Neural progenitor cell (in vitro differentiated cells): ENCODE results near the gene NRCAM. TPM values are rescaled to one million over a fixed set of nuclear protein-coding genes. Genes with fewer than 3 reads are reported as not detected.

ENCODE experiments used
- DNase-seq: peaks from one replicate; pipeline ENCODE4 v3.0.0-alpha.2; 2016; ENCODE audit warnings: low spot score
- H2AFZ ChIP-seq: fragments of 200-600 bp; sonication (generic); replicated peaks from 2 replicates; pipeline ENCODE4 v1.6.1; 2016; ENCODE audit warnings: antibody characterized with exemption
- H3F3A ChIP-seq: fragments of 200-600 bp; sonication (generic); 2 replicates; pipeline ENCODE4 v1.6.1; 2016; ENCODE audit warnings: antibody characterized with exemption, low read depth
- H3K27ac ChIP-seq: fragments of 200-600 bp; sonication (generic); 2 replicates; pipeline ENCODE4 v1.5.1; 2016; ENCODE audit warnings: mild to moderate bottlenecking
- H3K27me3 ChIP-seq: fragments of 200-600 bp; sonication (generic); 2 replicates; pipeline ENCODE4 v1.6.1; 2016; ENCODE audit warnings: mild to moderate bottlenecking, moderate library complexity
- H3K36me3 ChIP-seq: fragments of 200-600 bp; sonication (generic); 2 replicates; pipeline ENCODE4 v1.5.1; 2016
- H3K4me1 ChIP-seq: fragments of 200-600 bp; sonication (generic); 2 replicates; pipeline ENCODE4 v1.6.1; 2016; ENCODE audit warnings: mixed run types
- H3K4me2 ChIP-seq: fragments of 200-600 bp; sonication (generic); 2 replicates; pipeline ENCODE4 v1.6.1; 2016
- H3K4me3 ChIP-seq: fragments of 200-600 bp; sonication (generic); 2 replicates; pipeline ENCODE4 v1.5.1; 2016
- H3K79me2 ChIP-seq: fragments of 200-600 bp; sonication (generic); 2 replicates; pipeline ENCODE4 v1.6.1; 2016; ENCODE audit warnings: low read depth
- H3K9ac ChIP-seq: fragments of 200-600 bp; sonication (generic); 2 replicates; pipeline ENCODE4 v1.6.1; 2016
- H3K9me3 ChIP-seq: fragments of 200-600 bp; sonication (generic); 2 replicates; pipeline ENCODE4 v1.5.1; 2016; ENCODE audit warnings: low read depth
- H4K20me1 ChIP-seq: fragments of 200-600 bp; sonication (generic); 2 replicates; pipeline ENCODE4 v1.6.1; 2016; ENCODE audit warnings: low read depth
- H3K27ac Mint-ChIP-seq: 3 replicates; pipeline ENCODE4 v1.8.0; 2021; ENCODE audit warnings: mixed read lengths
- H3K27me3 Mint-ChIP-seq: 2 replicates; pipeline ENCODE4 v1.8.0; 2022; ENCODE audit warnings: low read depth, mild to moderate bottlenecking, inconsistent platforms, moderate library complexity, mixed read lengths; ENCODE audit not compliant: insufficient read depth
- H3K36me3 Mint-ChIP-seq: 3 replicates; pipeline ENCODE4 v1.8.0; 2021; ENCODE audit warnings: mixed read lengths
- H3K4me1 Mint-ChIP-seq: 3 replicates; pipeline ENCODE4 v1.8.0; 2021; ENCODE audit warnings: mixed read lengths
- H3K4me3 Mint-ChIP-seq: 3 replicates; pipeline ENCODE4 v1.8.0; 2021; ENCODE audit warnings: mild to moderate bottlenecking, moderate library complexity, mixed read lengths
- H3K9me3 Mint-ChIP-seq: 3 replicates; pipeline ENCODE4 v1.8.0; 2020; ENCODE audit warnings: mixed read lengths
- CTCF ChIP-seq: fragments of 200-600 bp; sonication (generic); IDR thresholded peaks from 2 replicates; pipeline ENCODE4 v1.5.1; 2017; ENCODE audit warnings: antibody characterized with exemption, mild to moderate bottlenecking
- EZH2 ChIP-seq: fragments of 200-600 bp; sonication (generic); IDR thresholded peaks from 2 replicates; pipeline ENCODE4 v1.6.1; 2017; ENCODE audit warnings: antibody characterized with exemption, mild to moderate bottlenecking, moderate library complexity
- EZH2phosphoT487 ChIP-seq: fragments of 200-600 bp; sonication (generic); IDR thresholded peaks from 2 replicates; pipeline ENCODE4 v1.6.1; 2017; ENCODE audit warnings: antibody characterized with exemption
- total RNA-seq: library from RNA; depleted of rRNA; stranded (reverse); fragments of >200 nt; gene quantifications from 2 replicates; pipeline ENCODE4 v1.2.3, GENCODE V29; 2015; ENCODE audit warnings: low replicate concordance

NRCAM gene
- total RNA-seq, 1 donor from 2014 or later: 104 TPM

- peaks cover 76% of the 10 kb centered on the region for H3K4me1 ChIP-seq
- DNase-seq: peak; percentile 42
These were observed 164.3 kb downstream of the NRCAM start for GRCh38 chr7:108291791-108292440.

GRCh38 chr7:108291152-108291508 lies 165.1 kb downstream of the NRCAM start:
- Mint-ChIP-seq H3K4me1 (peaks cover 46% of the 10 kb centered on the region), H3K27ac (no peak overlapping the region), H3K9me3 (no peaks in the 10 kb centered on the region), H3K27me3 (no peaks in the 10 kb centered on the region), H3K36me3 (peaks cover 3% of the 10 kb centered on the region), H3K4me3 (no peak overlapping the region)
- H3K9me3 ChIP-seq: no peaks in the 10 kb centered on the region
- peaks cover 68% of the 10 kb centered on the region for H3K4me1 ChIP-seq
- no peak overlapping the region for H2AFZ ChIP-seq
- no peak overlapping the region for H3K9ac ChIP-seq
- H3K27ac ChIP-seq: peak overlapping the region; percentile 55
- no peaks in the 10 kb centered on the region for H3K36me3 ChIP-seq
- no peaks in the 10 kb centered on the region for H4K20me1 ChIP-seq
- peaks cover 32% of the 10 kb centered on the region for H3F3A ChIP-seq
- peaks cover 10% of the 10 kb centered on the region for H3K79me2 ChIP-seq
- no peaks in the 10 kb centered on the region for H3K27me3 ChIP-seq
- no peak for DNase-seq
- peak overlapping the region; percentile 64 for H3K4me2 ChIP-seq
- TF ChIP-seq EZH2: no peak
- no peak for TF ChIP-seq CTCF
- no peak for TF ChIP-seq EZH2phosphoT487
- H3K4me3 ChIP-seq: peak overlapping the region; percentile 1

More at GRCh38 chr7:108291791-108292440, 164.3 kb downstream of the NRCAM start:
- peak overlapping the region; percentile 64 for H3K4me2 ChIP-seq
- H3K36me3 ChIP-seq: no peaks in the 10 kb centered on the region
- H3K4me3 ChIP-seq: peak overlapping the region; percentile 1
- no peak for TF ChIP-seq CTCF
- no peak for TF ChIP-seq EZH2phosphoT487
- no peak for TF ChIP-seq EZH2
- no peaks in the 10 kb centered on the region for H4K20me1 ChIP-seq
- no peak overlapping the region for H2AFZ ChIP-seq
- H3K9ac ChIP-seq: no peak overlapping the region
- H3K9me3 ChIP-seq: no peaks in the 10 kb centered on the region
- peak overlapping the region; percentile 55 for H3K27ac ChIP-seq
- H3K79me2 ChIP-seq: peaks cover 10% of the 10 kb centered on the region
- H3K9me3 Mint-ChIP-seq: no peaks in the 10 kb centered on the region
- peaks cover 3% of the 10 kb centered on the region for H3K36me3 Mint-ChIP-seq
- no peak overlapping the region for H3K4me3 Mint-ChIP-seq
- H3K4me1 Mint-ChIP-seq: peaks cover 48% of the 10 kb centered on the region
- no peaks in the 10 kb centered on the region for H3K27me3 ChIP-seq
- peaks cover 32% of the 10 kb centered on the region for H3F3A ChIP-seq
- H3K27me3 Mint-ChIP-seq: no peaks in the 10 kb centered on the region
- H3K27ac Mint-ChIP-seq: peak overlapping the region; percentile 3

GRCh38 chr7:108290459-108291151 lies 165.6 kb downstream of the NRCAM start:
- H3K36me3 ChIP-seq: no peaks in the 10 kb centered on the region
- peaks cover 41% of the 10 kb centered on the region for H3K4me1 Mint-ChIP-seq
- peak overlapping the region; percentile 64 for H3K4me2 ChIP-seq
- TF ChIP-seq EZH2phosphoT487 (no peak), EZH2 (no peak), CTCF (no peak)
- H3K4me3 Mint-ChIP-seq: no peak overlapping the region
- H3K9ac ChIP-seq: no peak overlapping the region
- H3K9me3 ChIP-seq: no peaks in the 10 kb centered on the region
- peaks cover 65% of the 10 kb centered on the region for H3K4me1 ChIP-seq
- H3K4me3 ChIP-seq: peak overlapping the region; percentile 1
- peaks cover 10% of the 10 kb centered on the region for H3K79me2 ChIP-seq
- no peaks in the 10 kb centered on the region for H3K27me3 Mint-ChIP-seq
- H3K36me3 Mint-ChIP-seq: peaks cover 3% of the 10 kb centered on the region
- H3K27me3 ChIP-seq: no peaks in the 10 kb centered on the region
- no peaks in the 10 kb centered on the region for H4K20me1 ChIP-seq
- peak; percentile 25 for DNase-seq
- H3K27ac Mint-ChIP-seq: no peak overlapping the region
- H3K27ac ChIP-seq: peak overlapping the region; percentile 55
- peaks cover 36% of the 10 kb centered on the region for H3F3A ChIP-seq
- no peaks in the 10 kb centered on the region for H3K9me3 Mint-ChIP-seq
- no peak overlapping the region for H2AFZ ChIP-seq
